A172 (cell line): Measurements from ENCODE around the gene CFAP77. TPM values are rescaled to one million over a fixed set of nuclear protein-coding genes. Genes with fewer than 3 reads are reported as not detected.

Source experiments
- DNase-seq: peaks from one replicate; pipeline ENCODE4 v3.0.0-alpha.2; 2015; ENCODE audit warnings: low spot score
- total RNA-seq: library from RNA; depleted of rRNA; stranded (reverse); fragments of >200 nt; shearing (Covaris generic); gene quantifications from 2 replicates; pipeline ENCODE4 v1.2.3, GENCODE V29; 2014

Gene CFAP77
- total RNA-seq, 1 experiment from 2014 or later, result not detected

- no peak for DNase-seq
Measured at GRCh38 chr9:132582276-132582785, 172.3 kb downstream of the CFAP77 start, which contains the start of gene BARHL1. Gene BARHL1, plus strand, starts transcription at chr9:132582606. Its CDS starts 192 bp downstream, at chr9:132582798.

GRCh38 chr9:132582786-132583583 is 173.0 kb downstream of the CFAP77 start:
- no peak for DNase-seq

DNA sequence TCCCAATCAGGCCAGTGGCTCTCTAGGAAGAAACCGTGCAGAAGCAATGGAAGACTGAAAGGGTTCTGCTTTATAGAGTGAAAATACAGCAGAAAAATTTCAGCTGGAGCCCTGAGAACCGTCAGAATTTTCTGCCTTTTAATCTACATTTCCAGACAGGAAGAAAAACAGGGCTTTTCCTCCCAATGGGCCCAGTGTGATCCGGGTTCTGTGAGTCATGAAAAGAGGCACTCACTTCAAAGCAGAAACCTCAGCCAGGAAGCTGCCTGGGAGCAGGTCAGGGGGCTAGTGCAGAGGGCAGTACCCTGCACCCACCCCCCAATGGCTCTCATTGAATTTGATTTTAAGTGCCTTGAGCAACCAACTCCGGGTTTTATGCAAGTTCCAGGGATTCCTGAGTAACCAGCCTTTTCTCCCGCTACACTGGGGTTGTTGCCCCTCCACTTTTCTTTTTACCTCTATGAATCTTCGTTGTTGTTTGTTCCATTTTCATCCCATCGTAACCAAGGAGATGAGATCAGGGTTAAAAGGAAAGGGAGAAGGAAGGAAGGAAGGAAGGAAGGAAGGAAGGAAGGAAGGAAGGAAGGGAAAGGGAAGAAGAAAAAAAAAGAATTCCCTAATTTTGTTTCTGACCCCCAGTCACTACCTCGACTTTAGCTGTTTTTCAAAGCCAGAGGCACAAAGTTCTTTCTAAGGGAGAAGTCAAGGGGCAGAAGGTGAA is 173.7 kb downstream of the CFAP77 start:
- no peak for DNase-seq

GRCh38 chr9:132584601-132585560 is 174.9 kb downstream of the CFAP77 start:
- DNase-seq, result peak; percentile 70

DNA sequence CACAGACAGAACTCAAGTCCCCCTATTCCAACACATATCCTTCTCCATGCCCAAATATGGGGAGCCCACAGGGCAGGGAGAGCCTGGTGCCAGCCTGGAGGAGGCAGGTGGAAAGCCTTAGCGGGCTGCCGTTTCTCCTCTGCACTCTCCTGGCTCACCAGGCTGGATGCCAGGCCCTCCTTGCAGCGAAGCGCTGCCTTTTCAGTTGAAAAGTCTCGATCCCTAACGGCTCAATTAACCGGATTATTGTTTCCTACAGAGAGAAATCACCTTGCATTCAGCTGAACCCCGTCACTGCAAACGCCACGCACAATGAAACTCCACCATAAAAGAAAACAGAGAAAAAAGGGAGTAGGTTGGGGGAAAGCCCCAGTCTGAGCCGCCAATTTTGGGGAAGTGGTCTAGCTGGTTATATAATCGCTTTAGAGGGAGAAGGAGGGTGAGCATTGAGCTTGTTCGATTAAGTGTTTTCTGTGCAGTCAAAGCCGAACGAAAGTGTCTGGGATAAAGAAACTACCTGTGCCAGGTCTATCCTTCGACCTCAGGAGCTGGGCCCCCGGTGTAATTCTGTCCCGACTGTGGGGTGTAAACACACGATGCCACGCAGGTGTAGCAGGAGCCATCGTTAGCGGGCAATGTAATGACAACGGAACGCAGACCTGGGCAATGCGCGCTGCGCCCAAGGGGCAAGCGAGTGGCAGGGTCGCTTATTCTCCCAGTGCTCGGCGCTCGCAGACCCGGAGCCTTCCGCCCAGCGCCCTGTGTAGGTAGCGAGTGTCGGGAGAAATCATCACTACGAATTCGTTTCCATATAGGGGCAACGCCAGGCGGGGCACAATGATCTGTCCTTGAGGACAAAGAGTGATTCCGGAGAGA is 176.2 kb downstream of the CFAP77 start:
- DNase-seq, result no peak

DNA sequence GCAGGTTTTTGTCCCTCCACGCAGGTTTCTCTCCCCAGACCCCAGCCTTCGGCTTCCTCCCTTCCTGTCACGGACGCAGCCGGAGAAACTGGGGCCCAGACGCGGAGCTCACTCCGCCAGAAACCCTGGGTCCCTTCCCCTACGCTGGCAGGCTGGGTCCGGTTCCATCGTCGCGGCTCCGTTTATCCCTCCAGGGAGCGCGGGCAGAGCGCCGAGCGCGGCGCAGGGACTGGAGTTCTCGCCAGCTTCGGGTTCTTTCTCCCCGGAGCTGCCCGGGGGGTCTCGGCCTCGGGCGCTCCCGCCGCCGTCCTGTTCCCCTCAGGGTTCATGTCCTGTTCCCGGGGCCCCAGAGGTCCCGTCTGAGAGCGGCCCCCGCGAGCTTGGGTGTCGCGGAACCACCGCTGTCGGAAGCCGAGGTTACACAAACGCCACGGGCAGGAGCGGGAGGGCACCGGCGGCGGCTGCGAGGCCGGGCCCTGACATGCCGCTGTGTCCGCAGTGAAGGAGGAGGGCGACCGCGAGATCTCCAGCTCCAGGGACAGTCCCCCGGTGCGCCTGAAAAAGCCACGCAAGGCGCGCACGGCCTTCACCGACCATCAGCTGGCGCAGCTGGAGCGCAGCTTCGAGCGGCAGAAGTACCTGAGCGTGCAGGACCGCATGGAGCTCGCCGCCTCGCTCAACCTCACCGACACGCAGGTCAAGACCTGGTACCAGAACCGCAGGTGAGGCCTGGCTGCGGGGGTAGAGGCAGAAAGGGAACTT is 177.0 kb downstream of the CFAP77 start:
- DNase-seq, result no peak

GRCh38 chr9:132587592-132587955 is 177.6 kb downstream of the CFAP77 start:
- no peak for DNase-seq

DNA sequence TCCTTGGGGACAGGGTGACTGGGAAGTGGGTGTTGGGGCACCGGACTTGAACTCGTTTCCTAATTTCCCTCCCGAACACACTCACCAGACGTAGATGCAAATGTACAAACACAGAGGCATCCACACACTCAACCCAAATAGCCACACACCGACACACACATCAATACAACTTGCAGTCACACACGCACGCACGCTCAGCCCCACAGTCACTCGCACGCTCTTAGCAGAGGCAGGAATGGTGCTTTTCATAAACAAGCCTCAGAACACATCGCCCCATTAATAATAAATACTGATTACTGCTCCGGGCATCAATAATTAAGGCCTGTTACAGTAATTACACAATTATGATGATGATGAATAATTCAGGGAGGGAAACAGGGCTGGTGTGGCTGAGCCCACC is 178.1 kb downstream of the CFAP77 start:
- DNase-seq, result no peak

DNA sequence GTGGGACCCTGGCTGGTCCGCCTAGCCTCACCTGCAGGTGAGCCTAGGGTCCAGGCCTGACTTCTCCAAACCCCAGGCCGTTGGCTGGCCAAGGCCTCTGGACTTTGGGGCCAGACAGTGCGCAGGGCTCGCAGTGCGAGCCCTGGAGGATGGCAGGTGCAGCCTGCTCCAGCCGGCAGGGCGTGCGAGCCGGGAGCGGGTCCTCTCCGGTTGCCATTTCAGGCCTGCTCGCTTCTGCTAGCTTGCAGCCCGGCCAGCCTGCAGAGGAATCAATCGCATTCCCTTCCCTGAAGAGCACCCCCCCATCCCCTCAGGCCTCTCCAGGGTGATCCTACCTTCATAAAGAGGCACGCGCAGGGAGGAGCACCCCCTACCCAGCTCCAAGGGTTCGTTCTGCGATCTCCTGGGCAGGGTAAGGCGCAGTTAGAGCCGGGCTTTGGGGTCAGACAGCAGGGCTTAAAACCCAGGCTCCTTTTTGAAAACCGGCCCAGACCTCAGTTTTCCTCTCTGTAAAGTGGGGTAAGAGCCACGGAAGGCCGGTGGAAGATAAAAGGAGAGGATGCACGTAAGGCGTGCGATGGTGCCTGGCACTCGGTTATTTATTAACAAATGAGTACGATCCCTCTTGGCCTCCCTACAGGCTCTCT is 178.6 kb downstream of the CFAP77 start:
- DNase-seq, result no peak

GRCh38 chr9:132589148-132590036 is 179.4 kb downstream of the CFAP77 start:
- no peak for DNase-seq

- DNase-seq, result no peak
Measured at GRCh38 chr9:132590037-132590317, 180.0 kb downstream of the CFAP77 start.

DNA sequence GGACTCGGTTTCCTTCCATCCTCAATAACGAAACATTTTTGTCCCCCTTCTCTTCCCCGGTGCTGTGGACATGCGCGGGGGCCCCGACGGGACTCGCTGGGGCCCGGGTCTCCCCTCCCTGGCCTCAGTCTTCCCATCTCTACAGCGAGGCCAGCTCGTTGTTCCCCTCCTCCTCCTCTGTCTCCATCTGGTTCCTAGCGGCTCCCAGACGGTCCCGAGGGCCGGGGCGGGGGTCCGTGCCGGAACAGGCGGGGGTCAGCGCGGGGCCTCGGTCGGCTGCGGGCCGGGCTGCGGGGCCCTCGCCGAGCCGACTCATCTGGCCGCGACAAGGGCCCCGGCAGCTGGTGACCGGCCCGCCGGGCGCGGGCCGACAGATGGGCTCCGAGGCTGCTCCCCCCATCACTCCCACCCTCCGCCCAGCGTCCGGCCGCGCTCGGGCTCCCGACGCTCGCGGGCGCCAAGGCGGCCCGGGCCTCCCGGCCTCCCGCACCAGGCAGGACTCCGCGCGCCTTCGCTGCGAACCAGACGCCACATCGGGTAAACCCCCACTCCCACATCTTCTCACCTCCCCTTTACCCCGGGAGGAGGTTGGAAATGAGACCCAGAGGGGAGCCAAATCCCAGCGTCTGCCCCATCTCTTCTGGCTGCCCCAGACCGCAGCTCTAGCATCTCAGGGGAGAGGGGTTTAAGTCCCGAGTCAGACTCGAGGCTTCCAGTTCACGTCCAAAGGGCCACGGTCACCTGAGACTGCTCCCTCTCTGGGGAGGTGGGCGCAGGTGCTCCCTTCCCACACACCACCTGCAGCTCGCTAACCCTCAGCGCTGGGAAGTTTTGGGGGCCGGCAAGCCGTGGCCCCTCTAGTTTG is 180.5 kb downstream of the CFAP77 start:
- no peak for DNase-seq

DNA sequence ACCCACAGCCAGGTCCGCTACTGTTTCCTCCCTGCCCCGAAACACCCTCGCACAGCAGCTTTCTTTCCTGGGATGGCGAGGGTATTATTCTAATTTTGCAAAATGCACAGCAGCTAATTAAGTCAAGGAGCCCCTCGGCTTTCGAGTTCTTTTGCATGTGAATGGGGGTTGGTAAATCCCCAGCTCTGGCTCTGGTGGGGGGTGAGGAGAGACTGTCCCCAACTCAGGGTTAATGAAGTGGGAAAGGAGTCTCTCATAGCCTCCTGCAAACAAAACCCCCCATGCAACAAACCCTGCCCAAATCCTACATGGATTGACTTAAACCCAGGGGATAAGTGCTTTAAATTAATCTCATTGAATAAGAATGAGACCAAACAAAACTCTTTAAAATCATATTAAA is 181.2 kb downstream of the CFAP77 start:
- no peak for DNase-seq

- DNase-seq, result no peak
Measured at GRCh38 chr9:132591751-132592314, 181.8 kb downstream of the CFAP77 start.

DNA sequence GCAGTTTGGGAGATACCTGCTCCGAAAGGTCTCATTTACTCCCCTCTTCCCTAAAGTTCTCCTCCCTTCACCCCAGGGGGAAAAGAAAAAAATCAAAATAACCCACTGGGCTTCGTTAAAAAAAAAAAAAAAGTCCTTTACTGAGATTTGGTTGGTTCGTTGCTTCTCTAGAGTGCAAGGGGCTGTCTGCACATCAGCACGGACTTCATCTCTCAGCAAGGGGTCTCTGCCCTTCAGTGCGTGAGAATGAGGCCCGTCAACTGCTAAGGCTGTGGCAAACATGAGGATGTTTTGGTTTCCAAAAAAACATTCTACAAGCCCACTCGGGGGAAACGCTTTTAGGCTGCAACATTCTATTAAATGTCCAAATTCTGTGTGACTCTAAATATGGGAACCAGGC is 182.4 kb downstream of the CFAP77 start:
- DNase-seq, result no peak

GRCh38 chr9:132594412-132594811 is 184.4 kb downstream of the CFAP77 start:
- DNase-seq, result no peak

DNA sequence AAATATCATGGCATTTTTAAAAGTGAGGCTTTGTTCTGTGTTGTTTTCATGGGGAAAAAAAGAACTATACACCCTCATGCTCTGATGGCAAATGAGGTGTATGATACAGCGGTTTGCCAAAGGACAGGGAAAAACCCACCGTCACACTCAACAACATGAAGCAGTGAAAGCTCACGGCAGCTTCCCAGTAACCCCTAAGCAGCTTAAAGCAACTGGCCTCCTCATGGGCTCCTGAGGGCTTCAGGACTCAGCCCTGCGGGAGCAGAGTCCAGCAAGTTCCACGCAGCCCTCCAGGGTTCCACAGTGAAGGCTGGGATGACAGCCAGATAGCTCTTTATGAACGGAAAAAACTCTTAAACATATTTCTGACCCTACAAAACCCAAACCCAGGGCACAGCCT is 185.3 kb downstream of the CFAP77 start:
- no peak for DNase-seq
